IMR-90 (cell line): ENCODE results near the gene JPH4. TPM values are rescaled to one million over a fixed set of nuclear protein-coding genes. Genes with fewer than 3 reads are reported as not detected.
"Not testable (repeated sequence)": the region's sequence is repeated elsewhere in the genome, so short reads cannot be mapped to it uniquely, and the experiment has no call there.

Experiments used
- ATAC-seq: fragments of 200-7000 bp; cut with Tn5 transposase; 2 replicates; pipeline ENCODE4 v1.9.1; 2020; ENCODE audit warnings: low read depth, mild to moderate bottlenecking, moderate library complexity
- BruUV-seq: library from RNA; stranded (reverse); fragments of 400-500 nt; replicated peaks from 2 replicates; lab custom pipeline; 2021; lab: Mats Ljungman, UMichigan
- CTCF ChIA-PET: fragments of 300-600 bp; formaldehyde crosslinking; extraction: SDS; loops from one replicate; lab custom pipeline; 2021; ENCODE audit warnings: antibody characterized with exemption; lab: Yijun Ruan, JAX
- POLR2A ChIA-PET: fragments of 300-600 bp; sonication (Branson Sonifier 250); formaldehyde crosslinking; loops from one replicate; lab custom pipeline; 2022; ENCODE audit warnings: antibody characterized with exemption; ENCODE audit not compliant: unreplicated experiment; lab: Charles Lee
- DNase-seq: peaks from one replicate; pipeline ENCODE4 v3.0.0; 2013
- H2AFZ ChIP-seq: replicated peaks from 2 replicates; pipeline ENCODE3; 2013; ENCODE audit warnings: low read length, mild to moderate bottlenecking; ENCODE audit not compliant: poor library complexity
- H2AK5ac ChIP-seq: 2 replicates; pipeline ENCODE4 v1.6.1; 2013; ENCODE audit warnings: low read depth, low read length, inconsistent platforms
- H2AK9ac ChIP-seq: replicated peaks from 2 replicates; pipeline ENCODE3; 2013; ENCODE audit warnings: mild to moderate bottlenecking, low read depth, low read length, moderate library complexity; ENCODE audit not compliant: poor library complexity
- H2BK120ac ChIP-seq: 2 replicates; pipeline ENCODE4 v1.6.1; 2013; ENCODE audit warnings: low read depth, low read length, inconsistent platforms
- H2BK15ac ChIP-seq: 3 replicates; pipeline ENCODE4 v1.6.1; 2013; ENCODE audit warnings: low read depth, low read length, inconsistent platforms
- H2BK20ac ChIP-seq: 2 replicates; pipeline ENCODE4 v1.6.1; 2013; ENCODE audit warnings: low read depth, mild to moderate bottlenecking, inconsistent platforms, low read length, moderate library complexity
- H2BK5ac ChIP-seq: 2 replicates; pipeline ENCODE4 v1.6.1; 2013; ENCODE audit warnings: mild to moderate bottlenecking, low read depth, low read length, inconsistent platforms; ENCODE audit not compliant: poor library complexity, severe bottlenecking
- H3K14ac ChIP-seq: replicated peaks from 2 replicates; pipeline ENCODE4 v1.6.1; 2013; ENCODE audit warnings: low read depth, low read length, inconsistent platforms
- H3K18ac ChIP-seq: 2 replicates; pipeline ENCODE4 v1.6.1; 2013; ENCODE audit warnings: low read depth, low read length, control low read depth
- H3K23ac ChIP-seq: 2 replicates; pipeline ENCODE4 v1.6.1; 2013; ENCODE audit warnings: low read depth, low read length, inconsistent platforms
- H3K27ac ChIP-seq: 2 replicates; pipeline ENCODE4 v1.5.1; 2013; ENCODE audit warnings: mild to moderate bottlenecking, control low read depth, low read length; ENCODE audit not compliant: insufficient read depth
- H3K27me3 ChIP-seq: 2 replicates; pipeline ENCODE4 v1.6.1; 2013; ENCODE audit warnings: low read length; ENCODE audit not compliant: control insufficient read depth, insufficient read depth
- H3K36me3 ChIP-seq: 2 replicates; pipeline ENCODE4 v1.6.1; 2013; ENCODE audit warnings: low read length, mixed read lengths; ENCODE audit not compliant: control insufficient read depth, insufficient read depth
- H3K4ac ChIP-seq: 2 replicates; pipeline ENCODE4 v1.6.1; 2013; ENCODE audit warnings: low read depth, low read length, inconsistent platforms
- H3K4me1 ChIP-seq: 2 replicates; pipeline ENCODE4 v1.6.1; 2013; ENCODE audit warnings: low read length, mixed read lengths; ENCODE audit not compliant: control insufficient read depth, insufficient read depth
- H3K4me2 ChIP-seq: 2 replicates; pipeline ENCODE4 v1.6.1; 2013; ENCODE audit warnings: low read depth, mild to moderate bottlenecking, control low read depth, low read length, moderate library complexity
- H3K4me3 ChIP-seq: 2 replicates; pipeline ENCODE4 v1.5.1; 2013; ENCODE audit warnings: low read depth, mild to moderate bottlenecking, control low read depth, low read length, moderate library complexity; ENCODE audit not compliant: insufficient read depth
- H3K56ac ChIP-seq: 2 replicates; pipeline ENCODE4 v1.6.1; 2013; ENCODE audit warnings: low read length, inconsistent platforms; ENCODE audit not compliant: insufficient read depth; ENCODE audit errors: extremely low read depth
- H3K79me1 ChIP-seq, 2 experiments: 2 replicates each; pipeline ENCODE4 v1.6.1; 2013; ENCODE audit warnings: low read length in 2 of 2, inconsistent platforms in 1 of 2, low read depth in 1 of 2
- H3K9ac ChIP-seq: 2 replicates; pipeline ENCODE4 v1.6.1; 2013; ENCODE audit warnings: low read depth, low read length, control low read depth
- H3K9me1 ChIP-seq: 2 replicates; pipeline ENCODE4 v1.6.1; 2013; ENCODE audit warnings: low read length, inconsistent platforms; ENCODE audit not compliant: insufficient read depth
- H3K9me3 ChIP-seq: 2 replicates; pipeline ENCODE4 v1.6.1; 2013; ENCODE audit warnings: low read length; ENCODE audit not compliant: control insufficient read depth, insufficient read depth
- H4K20me1 ChIP-seq: 2 replicates; pipeline ENCODE4 v1.6.1; 2013; ENCODE audit warnings: low read length, inconsistent platforms; ENCODE audit not compliant: insufficient read depth
- H4K5ac ChIP-seq: 2 replicates; pipeline ENCODE4 v1.6.1; 2013; ENCODE audit warnings: mild to moderate bottlenecking, low read depth, low read length, control low read depth
- H4K8ac ChIP-seq, 2 experiments: 2 replicates each; pipeline ENCODE4 v1.6.1; 2013; ENCODE audit warnings: low read depth in 2 of 2, low read length in 2 of 2, control low read depth in 1 of 2, inconsistent platforms in 1 of 2
- H4K91ac ChIP-seq: 2 replicates; pipeline ENCODE4 v1.6.1; 2013; ENCODE audit warnings: low read depth, low read length, inconsistent platforms; ENCODE audit not compliant: insufficient read depth
- WGBS, 2 experiments: methylation state at CpG; one replicate each; pipeline versions ENCODE4 v1.1.5 to v1.1.7; 2013; ENCODE audit warnings: missing lambda C conversion rate in 2 of 2; ENCODE audit not compliant: insufficient read length in 1 of 2; ENCODE audit errors: extremely low coverage in 2 of 2; 5-methylcytosine and 5-hydroxymethylcytosine counted together
- dilution Hi-C: fragments of 300-500 bp; cut with HindIII; formaldehyde crosslinking; loops from one replicate; pipeline ENCODE4 v1.14.3; 2018; ENCODE audit warnings: low sequenced_read_pairs; ENCODE audit not compliant: unreplicated experiment
- in situ Hi-C: fragments of 300-500 bp; cut with MboI; formaldehyde crosslinking; loops from 3 replicates; pipeline ENCODE4 v1.14.3; 2019; ENCODE audit warnings: low sequenced_read_pairs, inconsistent platforms, mixed read lengths
- intact Hi-C: fragments of 100-400 bp; cut with micrococcal nuclease; formaldehyde crosslinking; loops from 2 replicates; pipeline ENCODE4 v1.10.0; 2022
- polyA plus RNA-seq, 3 experiments: library from polyadenylated mRNA; depleted of rRNA; stranded (reverse); fragments of >200 nt; gene quantifications; 2 replicates each; pipeline ENCODE4 v1.2.3, GENCODE V29; 2012; ENCODE audit warnings: low replicate concordance in 1 of 3
- total RNA-seq: library from RNA; depleted of rRNA; stranded (reverse); fragments of >200 nt; gene quantifications from 2 replicates; pipeline ENCODE4 v1.2.3, GENCODE V29; 2012

Gene JPH4
- total and polyA plus RNA-seq, 2 of the 4 experiments (the other 2 are of a cell fraction), result not detected

DNA sequence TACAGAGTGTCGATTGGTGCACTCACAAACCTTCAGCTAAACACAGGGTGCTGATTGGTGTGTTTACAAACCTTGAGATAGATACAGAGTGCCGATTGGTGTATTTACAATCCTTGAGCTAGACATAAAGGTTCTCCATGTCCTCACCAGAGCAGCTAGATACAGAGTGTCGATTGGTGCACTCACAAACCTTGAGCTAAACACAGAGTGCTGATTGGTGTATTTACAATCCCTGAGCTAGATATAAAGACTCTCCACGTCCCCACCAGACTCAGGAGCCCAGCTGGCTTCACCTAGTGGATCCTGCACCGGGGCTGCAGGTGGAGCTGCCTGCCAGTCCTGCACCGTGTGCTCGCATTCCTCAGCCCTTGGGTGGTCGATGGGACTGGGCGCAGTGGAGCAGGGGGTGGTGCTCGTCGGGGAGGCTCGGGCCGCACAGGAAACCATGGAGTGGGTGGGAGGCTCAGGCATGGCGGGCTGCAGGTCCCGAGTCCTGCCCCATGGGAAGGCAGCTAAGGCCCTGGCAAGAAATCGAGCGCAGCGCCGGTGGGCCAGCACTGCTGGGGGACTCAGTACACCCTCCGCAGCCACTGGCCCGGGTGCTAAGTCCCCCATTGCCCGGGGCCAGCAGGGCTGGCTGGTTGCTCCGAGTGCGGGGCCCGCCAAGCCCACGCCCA, 6.1 kb upstream of the JPH4 start:
- H2AK9ac ChIP-seq, H2AFZ ChIP-seq, H3K23ac ChIP-seq, H3K4me2 ChIP-seq, H3K27ac ChIP-seq, H4K91ac ChIP-seq, H3K14ac ChIP-seq, H3K9ac ChIP-seq, H3K4me1 ChIP-seq, intact Hi-C loops, H3K9me3 ChIP-seq, H2BK20ac ChIP-seq, H4K5ac ChIP-seq, DNase-seq, H2BK120ac ChIP-seq, dilution Hi-C loops, H3K79me1 ChIP-seq, in situ Hi-C loops, H2AK5ac ChIP-seq, H4K8ac ChIP-seq, H3K56ac ChIP-seq, H2BK5ac ChIP-seq, H3K36me3 ChIP-seq, H3K9me1 ChIP-seq, H3K18ac ChIP-seq, H3K4ac ChIP-seq, H4K20me1 ChIP-seq, CTCF ChIA-PET, H3K4me3 ChIP-seq, H3K27me3 ChIP-seq, BruUV-seq, POLR2A ChIA-PET, ATAC-seq, H2BK15ac ChIP-seq: not testable (repeated sequence)
- 70% methylated on average over 7 of the region's 26 CpGs; no CpG with 5 or more reads in 1 of the 2 experiments for WGBS, 2 experiments

DNA sequence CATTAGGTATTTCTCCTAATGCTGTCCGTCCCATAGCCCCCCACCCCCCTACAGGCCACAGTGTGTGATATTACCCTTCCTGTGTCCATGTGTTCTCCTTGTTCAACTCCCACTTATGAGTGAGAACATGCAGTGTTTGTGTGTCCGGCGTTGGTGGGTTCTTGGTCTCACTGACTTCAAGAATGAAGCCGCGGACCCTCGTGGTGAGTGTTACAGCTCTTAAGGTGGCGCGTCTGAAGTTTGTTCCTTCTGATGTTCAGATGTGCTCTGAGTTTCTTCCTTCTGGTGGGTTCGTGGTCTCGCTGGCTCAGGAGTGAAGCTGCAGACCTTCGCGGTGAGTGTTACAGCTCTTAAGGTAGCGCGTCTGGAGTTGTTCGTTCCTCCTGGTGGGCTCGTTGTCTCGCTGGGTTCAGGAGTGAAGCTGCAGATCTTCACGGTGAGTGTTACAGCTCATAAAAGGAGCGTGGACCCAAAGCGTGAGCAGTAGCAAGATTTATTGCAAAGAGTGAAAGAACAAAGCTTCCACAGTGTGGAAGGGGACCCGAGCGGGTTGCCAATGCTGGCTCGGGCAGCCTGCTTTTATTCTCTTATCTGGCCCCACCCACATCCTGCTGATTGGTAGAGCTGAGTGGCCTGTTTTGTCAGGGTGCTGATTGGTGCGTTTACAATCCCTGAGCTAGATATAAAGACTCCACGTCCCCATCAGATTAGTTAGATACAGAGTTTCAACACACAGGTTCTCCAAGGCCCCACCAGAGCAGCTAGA, 5.4 kb upstream of the JPH4 start:
- H4K20me1 ChIP-seq, intact Hi-C loops, H3K4me3 ChIP-seq, H2BK20ac ChIP-seq, H2BK120ac ChIP-seq, H2AK5ac ChIP-seq, H4K5ac ChIP-seq, ATAC-seq, H2BK15ac ChIP-seq, H3K79me1 ChIP-seq, H2AK9ac ChIP-seq, POLR2A ChIA-PET, H4K91ac ChIP-seq, H3K18ac ChIP-seq, H3K27ac ChIP-seq, H3K9me1 ChIP-seq, H3K9me3 ChIP-seq, H3K36me3 ChIP-seq, H3K9ac ChIP-seq, H2AFZ ChIP-seq, BruUV-seq, H3K56ac ChIP-seq, H3K4me1 ChIP-seq, H3K4ac ChIP-seq, DNase-seq, H4K8ac ChIP-seq, H3K4me2 ChIP-seq, dilution Hi-C loops, CTCF ChIA-PET, H3K23ac ChIP-seq, in situ Hi-C loops, H3K14ac ChIP-seq, H2BK5ac ChIP-seq: not testable (repeated sequence)
- WGBS, 2 experiments, result 89% methylated on average over 7 of the region's 25 CpGs; no CpG with 5 or more reads in 1 of the 2 experiments
- peaks cover 13% of the 10 kb centered on the region for H3K27me3 ChIP-seq
